ENCODE results near the gene CRLF2. TPM values are rescaled to one million over a fixed set of nuclear protein-coding genes. Genes with fewer than 3 reads are reported as not detected.
A peak's percentile ranks its signal among the peaks of the same experiment; 100 is the strongest.
"Not testable (repeated sequence)": the region's sequence is repeated elsewhere in the genome, so short reads cannot be mapped to it uniquely, and the experiment has no call there.

The CRLF2 gene
- total RNA-seq, 2 experiments from 2014 or later, result 0.43 to 0.51 TPM

DNA sequence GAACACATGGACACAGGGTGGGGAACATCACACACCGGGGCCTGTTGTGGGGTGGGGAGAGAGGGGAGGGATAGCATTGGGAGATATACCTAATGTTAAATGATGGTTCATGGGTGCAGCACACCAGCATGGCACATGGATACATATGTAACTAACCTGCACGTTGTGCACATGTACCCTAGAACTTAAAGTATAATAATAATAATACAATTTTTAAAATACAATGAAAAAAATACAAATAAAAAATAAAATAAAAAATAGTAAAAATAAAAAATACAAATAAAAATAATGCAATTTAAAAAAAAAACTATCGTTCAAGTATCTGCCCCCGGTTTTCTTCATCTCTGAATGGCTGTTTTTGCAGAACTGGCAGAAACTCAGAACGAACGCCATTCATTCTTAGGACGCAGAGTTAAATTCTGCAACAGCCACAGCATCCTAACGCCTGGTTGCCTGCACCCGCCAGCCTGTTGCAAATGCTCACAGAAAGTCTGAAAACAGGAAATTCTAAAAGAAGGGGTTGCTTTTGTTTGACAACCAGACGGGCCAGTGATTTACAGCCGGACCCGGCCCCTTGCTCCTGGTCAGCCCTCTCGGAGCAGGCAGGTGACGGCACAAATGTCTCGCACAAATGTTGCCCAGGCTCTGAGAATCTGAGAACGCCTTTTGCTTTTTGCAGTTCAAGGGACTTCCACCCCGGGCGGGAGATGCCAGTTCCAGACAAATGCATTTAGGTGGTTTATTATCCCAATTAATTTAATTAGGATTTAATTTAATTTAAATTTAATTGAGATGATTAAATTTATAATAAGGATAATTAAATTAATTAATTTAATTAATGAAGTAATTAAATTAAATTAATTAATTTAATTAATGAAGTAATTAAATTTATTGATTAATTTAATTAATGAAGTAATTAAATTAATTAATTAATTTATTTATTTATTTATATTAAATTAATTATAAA, 47.8 kb downstream of the CRLF2 start:
- Mint-ChIP-seq H3K36me3 (ENCODE audit: low read depth) (no peaks in the 10 kb centered on the region), H3K4me1 (ENCODE audit: low read depth) (peaks cover 14% of the 10 kb centered on the region), H3K4me3 (no peak overlapping the region), H3K9me3 (peaks cover under 1% of the 10 kb centered on the region), H3K27ac (no peak overlapping the region), H3K27me3 (peaks cover 7% of the 10 kb centered on the region)
- ChIA-PET CTCF (no interaction called here), POLR2A (no interaction called here)
- ATAC-seq (no peak), DNase-seq (peak; percentile 20)
- TF ChIP-seq, protein P1, sequence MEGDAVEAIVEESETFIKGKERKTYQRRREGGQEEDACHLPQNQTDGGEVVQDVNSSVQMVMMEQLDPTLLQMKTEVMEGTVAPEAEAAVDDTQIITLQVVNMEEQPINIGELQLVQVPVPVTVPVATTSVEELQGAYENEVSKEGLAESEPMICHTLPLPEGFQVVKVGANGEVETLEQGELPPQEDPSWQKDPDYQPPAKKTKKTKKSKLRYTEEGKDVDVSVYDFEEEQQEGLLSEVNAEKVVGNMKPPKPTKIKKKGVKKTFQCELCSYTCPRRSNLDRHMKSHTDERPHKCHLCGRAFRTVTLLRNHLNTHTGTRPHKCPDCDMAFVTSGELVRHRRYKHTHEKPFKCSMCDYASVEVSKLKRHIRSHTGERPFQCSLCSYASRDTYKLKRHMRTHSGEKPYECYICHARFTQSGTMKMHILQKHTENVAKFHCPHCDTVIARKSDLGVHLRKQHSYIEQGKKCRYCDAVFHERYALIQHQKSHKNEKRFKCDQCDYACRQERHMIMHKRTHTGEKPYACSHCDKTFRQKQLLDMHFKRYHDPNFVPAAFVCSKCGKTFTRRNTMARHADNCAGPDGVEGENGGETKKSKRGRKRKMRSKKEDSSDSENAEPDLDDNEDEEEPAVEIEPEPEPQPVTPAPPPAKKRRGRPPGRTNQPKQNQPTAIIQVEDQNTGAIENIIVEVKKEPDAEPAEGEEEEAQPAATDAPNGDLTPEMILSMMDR (IDR thresholded peaks at IDR 0.05), result no peak
- intact Hi-C loops (cut with micrococcal nuclease), result no loop called here

DNA sequence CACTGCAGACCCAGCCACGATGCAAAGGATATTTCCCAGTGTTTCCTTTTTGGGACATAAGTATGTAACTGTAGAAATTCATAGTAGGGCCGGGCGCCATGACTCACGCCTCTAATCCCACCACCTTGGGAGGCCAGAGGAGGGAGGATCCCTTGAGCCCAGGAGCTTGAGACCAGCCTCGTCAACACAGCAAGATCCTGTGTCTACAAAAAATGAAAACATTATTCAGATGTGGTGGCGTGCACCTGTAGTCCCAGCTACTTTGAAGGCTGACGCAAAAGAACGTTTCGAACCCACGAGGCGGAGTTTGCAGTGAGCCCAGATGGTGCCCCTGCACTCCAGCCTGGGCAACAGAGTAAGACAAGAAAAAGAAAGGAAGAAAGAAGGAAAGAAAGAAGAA, 49.2 kb downstream of the CRLF2 start:
- peaks cover 14% of the 10 kb centered on the region for H3K4me1 Mint-ChIP-seq (ENCODE audit: low read depth)
- POLR2A ChIA-PET, result no interaction called here
- intact Hi-C loops (cut with micrococcal nuclease), result no loop called here
- TF ChIP-seq, protein P1 (IDR thresholded peaks at IDR 0.05), result no peak
- peaks cover 4% of the 10 kb centered on the region for H3K9me3 Mint-ChIP-seq
- ATAC-seq (no peak), DNase-seq (no peak)
- peaks cover 7% of the 10 kb centered on the region for H3K27me3 Mint-ChIP-seq
- no peaks in the 10 kb centered on the region for H3K36me3 Mint-ChIP-seq (ENCODE audit: low read depth)
- no peak overlapping the region for H3K4me3 Mint-ChIP-seq
- H3K27ac Mint-ChIP-seq, result no peak overlapping the region
- CTCF ChIA-PET, result no interaction called here

DNA sequence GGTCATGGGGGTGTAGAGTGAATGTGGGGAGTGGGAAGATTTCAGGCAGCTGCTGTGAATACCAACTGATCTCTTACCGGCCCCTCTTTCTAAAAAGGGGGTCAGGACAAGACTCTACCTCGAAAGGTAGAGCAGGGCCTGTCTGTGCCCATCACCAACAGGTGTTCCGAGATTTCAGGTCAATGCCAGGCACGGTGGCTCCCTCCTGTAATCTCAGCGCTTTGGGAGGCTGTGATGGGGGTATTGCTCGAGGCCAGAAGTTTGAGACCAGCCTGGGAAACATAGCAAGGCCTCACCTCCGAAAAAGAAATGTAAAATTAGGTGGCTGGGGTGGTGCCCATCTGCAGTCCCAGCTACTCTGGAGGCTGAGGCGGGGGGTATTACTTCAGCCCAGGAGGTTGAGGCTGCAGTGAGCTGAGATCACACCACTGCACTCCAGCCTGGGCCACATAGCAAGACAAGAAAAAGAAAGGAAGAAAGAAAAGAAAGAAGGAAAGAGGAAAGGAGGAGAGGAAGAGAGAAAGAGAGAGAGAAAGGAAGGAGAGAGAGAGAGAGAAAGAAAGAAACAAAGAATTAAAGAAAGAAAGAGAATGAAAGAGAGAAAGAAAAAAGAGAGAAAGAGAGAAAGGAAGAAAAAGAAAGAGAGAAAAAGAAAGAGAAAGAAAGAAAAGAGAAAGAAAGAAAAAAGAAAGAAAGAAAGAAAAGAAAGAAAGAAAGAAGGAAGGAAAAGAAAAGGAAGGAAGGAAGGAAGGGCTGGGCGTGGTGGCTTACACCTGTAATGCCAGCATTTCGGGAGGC, 50.1 kb downstream of the CRLF2 start:
- peaks cover 11% of the 10 kb centered on the region for H3K4me1 Mint-ChIP-seq (ENCODE audit: low read depth)
- H3K36me3 Mint-ChIP-seq (ENCODE audit: low read depth), result no peaks in the 10 kb centered on the region
- no peak overlapping the region for H3K4me3 Mint-ChIP-seq
- intact Hi-C loops (cut with micrococcal nuclease), result no loop called here
- DNase-seq (no peak), ATAC-seq (no peak)
- H3K27me3 Mint-ChIP-seq, result peaks cover 7% of the 10 kb centered on the region
- ChIA-PET POLR2A (no interaction called here), CTCF (no interaction called here)
- TF ChIP-seq, protein P1 (IDR thresholded peaks at IDR 0.05), result no peak
- H3K9me3 Mint-ChIP-seq, result peaks cover 4% of the 10 kb centered on the region
- H3K27ac Mint-ChIP-seq, result no peak overlapping the region

DNA sequence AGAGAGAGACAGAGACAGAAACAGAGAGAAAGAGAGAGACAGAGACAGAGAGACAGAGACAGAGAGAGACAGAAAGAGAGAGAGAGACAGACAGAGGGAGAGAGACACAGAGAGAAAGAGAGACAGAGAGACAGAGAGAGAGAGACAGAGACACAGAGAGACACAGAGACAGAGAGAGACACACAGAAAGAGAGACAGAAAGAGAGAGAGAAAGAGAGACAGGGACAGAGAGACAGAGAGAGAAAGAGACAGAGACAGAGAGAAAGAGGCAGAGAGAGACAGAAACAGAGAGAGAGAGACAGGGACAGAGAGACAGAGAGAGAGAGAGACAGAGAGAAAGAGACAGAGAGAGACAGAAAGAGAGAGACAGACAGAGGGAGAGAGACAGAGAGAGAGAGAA, 52.9 kb downstream of the CRLF2 start:
- H3K4me1 Mint-ChIP-seq (ENCODE audit: low read depth), result peaks cover 2% of the 10 kb centered on the region
- ChIA-PET POLR2A (no interaction called here), CTCF (no interaction called here)
- ATAC-seq (no peak), DNase-seq (no peak)
- H3K36me3 Mint-ChIP-seq (ENCODE audit: low read depth), result no peaks in the 10 kb centered on the region
- TF ChIP-seq, protein P1 (IDR thresholded peaks at IDR 0.05), result no peak
- H3K9me3 Mint-ChIP-seq, result peaks cover 4% of the 10 kb centered on the region
- intact Hi-C loops (cut with micrococcal nuclease), result no loop called here
- peaks cover 3% of the 10 kb centered on the region for H3K27me3 Mint-ChIP-seq
- no peak overlapping the region for H3K4me3 Mint-ChIP-seq
- no peak overlapping the region for H3K27ac Mint-ChIP-seq

DNA sequence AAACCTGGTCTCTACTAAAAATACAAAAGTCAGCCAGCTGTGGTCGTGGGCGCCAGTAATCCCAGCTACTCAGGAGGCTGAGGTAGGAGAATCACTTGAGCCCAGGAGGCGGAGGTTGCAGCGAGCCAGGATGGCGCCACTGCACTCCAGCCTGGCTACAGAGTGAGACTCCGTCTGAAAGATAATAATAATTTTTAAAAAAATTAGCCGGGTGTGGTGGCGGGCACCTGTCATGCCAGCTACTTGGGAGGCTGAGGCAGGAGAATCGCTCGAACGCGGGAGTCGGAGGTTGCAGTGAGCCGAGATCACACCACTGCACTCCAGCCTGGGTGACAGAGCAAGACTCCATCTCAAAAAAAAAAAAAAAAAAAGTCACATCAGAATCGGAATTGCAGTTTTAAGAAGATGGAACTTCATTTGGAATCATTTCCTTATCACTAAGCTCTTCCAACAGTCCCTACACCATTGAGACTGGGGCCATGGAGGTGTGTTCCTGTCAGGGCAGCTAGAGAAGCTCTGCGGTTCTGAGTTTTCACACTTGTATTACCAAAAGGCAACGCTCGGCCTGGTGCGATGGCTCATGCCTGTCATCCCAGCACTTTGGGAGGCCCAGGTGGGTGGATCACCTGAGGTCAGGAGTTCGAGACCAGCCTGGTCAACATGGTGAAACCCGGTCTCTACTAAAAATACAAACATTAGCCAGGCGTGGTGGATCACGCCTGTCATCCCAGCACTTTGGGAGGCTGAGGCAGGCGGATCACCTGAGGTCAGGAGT, 55.6 kb downstream of the CRLF2 start:
- intact Hi-C loops (cut with micrococcal nuclease); H3K4me3 Mint-ChIP-seq; CTCF ChIA-PET; POLR2A ChIA-PET; H3K27ac Mint-ChIP-seq; DNase-seq; ATAC-seq; H3K36me3 Mint-ChIP-seq (ENCODE audit: low read depth); H3K4me1 Mint-ChIP-seq (ENCODE audit: low read depth); H3K9me3 Mint-ChIP-seq; H3K27me3 Mint-ChIP-seq: not testable (repeated sequence)

All from activated CD8-positive, alpha-beta T cell treated with anti-CD3 and anti-CD28 coated beads for 36 hours (primary cell).